Thoracic aorta (tissue), 2 donors: ENCODE results near the gene PPP3CA. TPM values are rescaled to one million over a fixed set of nuclear protein-coding genes. Genes with fewer than 3 reads are reported as not detected.

ENCODE experiments used
- ATAC-seq: fragments of 150-250 bp; one replicate; pipeline ENCODE4 v1.8.0; 2017; ENCODE audit warnings: low read depth; ENCODE audit not compliant: insufficient number of reproducible peaks, low FRiP score
- DNase-seq: peaks from one replicate; pipeline ENCODE4 v3.0.0-alpha.2; 2020; ENCODE audit warnings: low spot score
- H3K27ac ChIP-seq, 2 donors: fragments of 200-600 bp; sonication (generic); 1 replicate in 1 of 2; 2 replicates in 1 of 2; pipeline ENCODE4 v1.5.1; 2016; ENCODE audit warnings: mild to moderate bottlenecking in 2 of 2, moderate library complexity in 2 of 2
- H3K27me3 ChIP-seq: fragments of 200-600 bp; sonication (generic); replicated peaks from 2 replicates; pipeline ENCODE4 v1.6.0; 2016; ENCODE audit warnings: mild to moderate bottlenecking; ENCODE audit not compliant: insufficient read depth
- H3K36me3 ChIP-seq: fragments of 200-600 bp; sonication (generic); one replicate; pipeline ENCODE4 v1.5.1; 2016
- H3K4me1 ChIP-seq, 2 donors: fragments of 200-600 bp; sonication (generic); 1 replicate in 1 of 2; 2 replicates in 1 of 2; pipeline versions ENCODE4 v1.5.1 to v1.6.0; 2016; ENCODE audit warnings: low read depth in 2 of 2, mild to moderate bottlenecking in 1 of 2; ENCODE audit not compliant: control insufficient read depth in 1 of 2
- H3K4me3 ChIP-seq: fragments of 200-600 bp; sonication (generic); 2 replicates; pipeline ENCODE4 v1.5.1; 2016; ENCODE audit warnings: mild to moderate bottlenecking
- H3K9me3 ChIP-seq: fragments of 200-600 bp; sonication (generic); 2 replicates; pipeline ENCODE4 v1.5.1; 2016
- total RNA-seq, 2 donors: library from RNA; depleted of rRNA; stranded (reverse); fragments of >200 nt; gene quantifications; one replicate each; pipeline versions ENCODE4 v1.1.0 to v1.2.3, GENCODE V29; 2016
- TF ChIP-seq, protein P1 (sequence below): fragments of 200-600 bp; sonication (generic); IDR thresholded peaks from one replicate; pipeline ENCODE4 v1.5.1; 2019; ENCODE audit warnings: antibody characterized with exemption

PPP3CA gene
- total RNA-seq, 2 donors from 2014 or later = 21.9 to 43.2 TPM

DNA sequence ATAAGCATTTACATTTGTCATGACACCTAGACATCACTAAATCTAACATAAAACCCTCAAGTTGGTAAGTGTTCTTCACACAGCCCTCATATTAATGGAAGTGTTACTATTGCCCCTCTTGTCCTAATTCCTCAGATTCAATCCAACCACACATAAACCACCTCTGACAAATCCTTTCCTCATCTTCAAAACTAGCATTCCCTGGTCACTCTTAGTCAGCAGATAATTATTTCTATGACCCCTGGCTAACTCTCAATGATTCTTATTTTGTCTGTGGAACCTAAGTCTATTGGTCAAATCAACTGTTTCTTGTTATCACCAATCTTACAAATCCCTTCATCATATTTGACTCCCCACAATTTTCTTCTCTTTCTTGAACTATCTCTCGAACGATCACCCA, 168.6 kb downstream of the PPP3CA start:
- H3K27me3 ChIP-seq = no peaks in the 10 kb centered on the region
- H3K4me1 ChIP-seq = peaks cover 0 to 4% of the 10 kb centered on the region in 2 donors
- H3K36me3 ChIP-seq = no peaks in the 10 kb centered on the region
- TF ChIP-seq, protein P1, sequence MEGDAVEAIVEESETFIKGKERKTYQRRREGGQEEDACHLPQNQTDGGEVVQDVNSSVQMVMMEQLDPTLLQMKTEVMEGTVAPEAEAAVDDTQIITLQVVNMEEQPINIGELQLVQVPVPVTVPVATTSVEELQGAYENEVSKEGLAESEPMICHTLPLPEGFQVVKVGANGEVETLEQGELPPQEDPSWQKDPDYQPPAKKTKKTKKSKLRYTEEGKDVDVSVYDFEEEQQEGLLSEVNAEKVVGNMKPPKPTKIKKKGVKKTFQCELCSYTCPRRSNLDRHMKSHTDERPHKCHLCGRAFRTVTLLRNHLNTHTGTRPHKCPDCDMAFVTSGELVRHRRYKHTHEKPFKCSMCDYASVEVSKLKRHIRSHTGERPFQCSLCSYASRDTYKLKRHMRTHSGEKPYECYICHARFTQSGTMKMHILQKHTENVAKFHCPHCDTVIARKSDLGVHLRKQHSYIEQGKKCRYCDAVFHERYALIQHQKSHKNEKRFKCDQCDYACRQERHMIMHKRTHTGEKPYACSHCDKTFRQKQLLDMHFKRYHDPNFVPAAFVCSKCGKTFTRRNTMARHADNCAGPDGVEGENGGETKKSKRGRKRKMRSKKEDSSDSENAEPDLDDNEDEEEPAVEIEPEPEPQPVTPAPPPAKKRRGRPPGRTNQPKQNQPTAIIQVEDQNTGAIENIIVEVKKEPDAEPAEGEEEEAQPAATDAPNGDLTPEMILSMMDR = no peak
- DNase-seq (no peak), ATAC-seq (no peak)
- no peaks in the 10 kb centered on the region for H3K9me3 ChIP-seq
- no peak overlapping the region for H3K4me3 ChIP-seq
- H3K27ac ChIP-seq = no peak overlapping the region

DNA sequence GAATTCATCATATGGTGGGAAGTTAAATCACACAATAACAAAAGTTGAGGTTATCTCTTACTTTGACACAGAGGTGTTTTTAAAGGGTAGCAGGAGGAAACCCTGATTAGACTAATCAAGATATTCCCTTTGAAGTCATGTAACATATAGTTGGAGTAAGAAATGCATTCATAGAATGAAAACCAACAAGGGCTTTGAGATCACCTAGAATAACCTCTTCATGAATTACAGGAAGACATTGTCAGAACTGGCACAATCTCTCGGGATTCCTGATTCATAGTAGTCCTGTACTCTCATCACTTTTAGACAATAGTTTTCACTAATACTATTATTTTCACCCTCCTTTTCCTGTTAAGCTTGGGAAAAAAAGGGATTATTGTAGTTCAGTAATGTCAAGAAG, 170.2 kb downstream of the PPP3CA start:
- no peak for ATAC-seq
- no peak for DNase-seq
- TF ChIP-seq, protein P1 = no peak
- Histone ChIP-seq H3K4me3 (no peak overlapping the region), H3K4me1 (peaks cover 0 to 4% of the 10 kb centered on the region in 2 donors), H3K36me3 (no peaks in the 10 kb centered on the region), H3K27ac (no peak overlapping the region), H3K9me3 (no peaks in the 10 kb centered on the region), H3K27me3 (no peaks in the 10 kb centered on the region)

DNA sequence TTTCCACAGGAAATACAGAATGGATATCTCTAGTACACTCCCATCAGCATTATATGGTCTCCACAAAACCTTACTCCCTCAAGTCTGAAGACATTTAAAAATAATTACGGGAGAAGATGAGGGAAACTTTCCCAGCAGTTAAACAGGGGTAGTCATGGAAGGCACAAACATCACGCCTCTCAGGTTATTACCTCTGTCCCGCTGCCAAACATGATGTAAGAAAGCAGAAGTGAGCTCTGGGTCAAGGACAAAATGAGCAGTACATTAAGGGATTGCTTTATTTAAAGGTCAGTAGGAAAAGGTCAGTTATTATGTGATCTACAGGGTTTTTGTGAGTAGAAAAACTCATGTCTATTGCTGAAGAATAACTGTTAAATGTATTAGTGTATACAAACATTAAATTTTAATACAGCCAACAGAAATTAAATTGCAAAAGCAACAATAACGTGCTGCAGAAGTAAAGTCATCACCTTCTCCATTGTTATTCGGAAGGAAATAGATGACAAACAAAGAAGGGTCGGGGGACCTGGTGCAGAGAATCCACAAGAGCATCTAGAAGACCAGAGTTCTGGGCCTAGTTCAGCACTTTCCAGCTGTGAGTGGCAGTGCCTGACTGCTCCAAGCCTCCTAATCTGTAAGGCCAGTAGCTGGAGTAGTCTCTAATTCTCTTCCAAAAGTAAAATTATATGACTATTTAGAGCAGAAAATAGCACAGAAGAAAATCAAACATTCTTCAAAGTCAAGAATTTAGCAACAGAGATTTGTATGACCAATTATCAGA, 171.2 kb downstream of the PPP3CA start:
- ATAC-seq (no peak), DNase-seq (no peak)
- no peak overlapping the region for H3K27ac ChIP-seq
- no peak overlapping the region for H3K4me3 ChIP-seq
- H3K36me3 ChIP-seq = no peaks in the 10 kb centered on the region
- peaks cover 0 to 4% of the 10 kb centered on the region in 2 donors for H3K4me1 ChIP-seq
- H3K9me3 ChIP-seq = no peaks in the 10 kb centered on the region
- H3K27me3 ChIP-seq = no peaks in the 10 kb centered on the region
- TF ChIP-seq, protein P1 = no peak

DNA sequence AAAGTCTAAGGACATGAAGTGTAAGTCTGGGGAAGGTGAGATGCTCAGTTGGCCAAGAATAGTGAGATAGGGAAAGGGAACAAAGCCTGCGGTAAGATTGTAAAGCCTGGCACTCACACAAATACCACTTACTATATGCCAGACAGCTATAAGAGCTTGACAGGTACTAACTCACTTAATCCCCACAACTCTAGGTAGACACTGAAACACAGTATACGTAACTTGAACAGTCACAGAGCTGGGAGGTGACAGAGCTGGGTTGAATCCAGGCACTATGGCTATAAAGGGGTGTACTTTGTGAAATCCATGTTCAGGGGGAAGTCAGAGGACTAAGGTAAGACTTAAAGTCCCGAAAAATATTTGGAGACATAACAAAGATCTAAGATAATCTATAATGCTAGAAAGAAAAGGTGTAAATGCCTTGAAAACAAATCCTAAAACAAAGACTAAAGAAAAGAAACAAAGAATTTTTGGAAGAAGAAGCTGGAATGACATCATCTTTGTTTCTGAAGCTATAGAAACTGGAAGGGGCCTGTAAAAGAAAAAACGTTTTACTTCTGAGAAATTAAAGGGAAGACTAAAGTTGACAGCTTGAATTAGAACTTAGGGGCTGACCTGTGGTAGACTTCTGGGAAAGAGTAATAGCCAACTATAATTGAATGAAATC, 172.5 kb downstream of the PPP3CA start:
- Histone ChIP-seq H3K4me3 (no peak overlapping the region), H3K27me3 (no peaks in the 10 kb centered on the region), H3K4me1 (peaks cover 0 to 4% of the 10 kb centered on the region in 2 donors), H3K9me3 (no peaks in the 10 kb centered on the region), H3K27ac (no peak overlapping the region), H3K36me3 (no peaks in the 10 kb centered on the region)
- no peak for DNase-seq
- no peak for ATAC-seq
- TF ChIP-seq, protein P1 = no peak

DNA sequence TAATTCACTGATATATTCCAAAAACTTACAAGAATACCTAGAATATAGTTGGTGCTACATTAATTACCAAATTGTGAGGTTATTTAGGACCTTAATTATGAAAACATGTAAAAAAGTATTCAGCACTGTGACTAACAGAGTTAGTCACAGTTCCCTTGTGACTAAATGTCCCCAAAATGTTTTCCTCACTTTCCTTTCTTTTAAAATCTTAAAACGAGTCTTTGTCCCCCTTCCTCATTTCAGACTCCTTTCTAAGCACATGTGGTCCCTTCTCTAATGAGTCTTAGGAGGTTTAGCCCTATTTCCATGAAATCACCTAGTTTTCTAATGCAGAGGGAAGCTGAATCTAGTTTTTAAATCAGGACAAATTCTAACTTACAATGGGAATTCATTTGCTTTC, 175.0 kb downstream of the PPP3CA start:
- H3K9me3 ChIP-seq = no peaks in the 10 kb centered on the region
- H3K4me3 ChIP-seq = no peak overlapping the region
- H3K27ac ChIP-seq = no peak overlapping the region
- DNase-seq (no peak), ATAC-seq (no peak)
- H3K36me3 ChIP-seq = no peaks in the 10 kb centered on the region
- H3K4me1 ChIP-seq = peaks cover 0 to 4% of the 10 kb centered on the region in 2 donors
- TF ChIP-seq, protein P1 = no peak
- no peaks in the 10 kb centered on the region for H3K27me3 ChIP-seq
